Neural progenitor cell (in vitro differentiated cells): ENCODE data around the gene BUD31. TPM values are rescaled to one million over a fixed set of nuclear protein-coding genes. Genes with fewer than 3 reads are reported as not detected.

Source experiments
- DNase-seq: peaks from one replicate; pipeline ENCODE4 v3.0.0-alpha.2; 2016; ENCODE audit warnings: low spot score
- H2AFZ ChIP-seq: fragments of 200-600 bp; sonication (generic); replicated peaks from 2 replicates; pipeline ENCODE4 v1.6.1; 2016; ENCODE audit warnings: antibody characterized with exemption
- H3F3A ChIP-seq: fragments of 200-600 bp; sonication (generic); 2 replicates; pipeline ENCODE4 v1.6.1; 2016; ENCODE audit warnings: antibody characterized with exemption, low read depth
- H3K27ac ChIP-seq: fragments of 200-600 bp; sonication (generic); 2 replicates; pipeline ENCODE4 v1.5.1; 2016; ENCODE audit warnings: mild to moderate bottlenecking
- H3K27me3 ChIP-seq: fragments of 200-600 bp; sonication (generic); 2 replicates; pipeline ENCODE4 v1.6.1; 2016; ENCODE audit warnings: mild to moderate bottlenecking, moderate library complexity
- H3K36me3 ChIP-seq: fragments of 200-600 bp; sonication (generic); 2 replicates; pipeline ENCODE4 v1.5.1; 2016
- H3K4me1 ChIP-seq: fragments of 200-600 bp; sonication (generic); 2 replicates; pipeline ENCODE4 v1.6.1; 2016; ENCODE audit warnings: mixed run types
- H3K4me2 ChIP-seq: fragments of 200-600 bp; sonication (generic); 2 replicates; pipeline ENCODE4 v1.6.1; 2016
- H3K4me3 ChIP-seq: fragments of 200-600 bp; sonication (generic); 2 replicates; pipeline ENCODE4 v1.5.1; 2016
- H3K79me2 ChIP-seq: fragments of 200-600 bp; sonication (generic); 2 replicates; pipeline ENCODE4 v1.6.1; 2016; ENCODE audit warnings: low read depth
- H3K9ac ChIP-seq: fragments of 200-600 bp; sonication (generic); 2 replicates; pipeline ENCODE4 v1.6.1; 2016
- H3K9me3 ChIP-seq: fragments of 200-600 bp; sonication (generic); 2 replicates; pipeline ENCODE4 v1.5.1; 2016; ENCODE audit warnings: low read depth
- H4K20me1 ChIP-seq: fragments of 200-600 bp; sonication (generic); 2 replicates; pipeline ENCODE4 v1.6.1; 2016; ENCODE audit warnings: low read depth
- H3K27ac Mint-ChIP-seq: 3 replicates; pipeline ENCODE4 v1.8.0; 2021; ENCODE audit warnings: mixed read lengths
- H3K27me3 Mint-ChIP-seq: 2 replicates; pipeline ENCODE4 v1.8.0; 2022; ENCODE audit warnings: low read depth, mild to moderate bottlenecking, inconsistent platforms, moderate library complexity, mixed read lengths; ENCODE audit not compliant: insufficient read depth
- H3K36me3 Mint-ChIP-seq: 3 replicates; pipeline ENCODE4 v1.8.0; 2021; ENCODE audit warnings: mixed read lengths
- H3K4me1 Mint-ChIP-seq: 3 replicates; pipeline ENCODE4 v1.8.0; 2021; ENCODE audit warnings: mixed read lengths
- H3K4me3 Mint-ChIP-seq: 3 replicates; pipeline ENCODE4 v1.8.0; 2021; ENCODE audit warnings: mild to moderate bottlenecking, moderate library complexity, mixed read lengths
- H3K9me3 Mint-ChIP-seq: 3 replicates; pipeline ENCODE4 v1.8.0; 2020; ENCODE audit warnings: mixed read lengths
- EZH2 ChIP-seq: fragments of 200-600 bp; sonication (generic); IDR thresholded peaks from 2 replicates; pipeline ENCODE4 v1.6.1; 2017; ENCODE audit warnings: antibody characterized with exemption, mild to moderate bottlenecking, moderate library complexity
- EZH2phosphoT487 ChIP-seq: fragments of 200-600 bp; sonication (generic); IDR thresholded peaks from 2 replicates; pipeline ENCODE4 v1.6.1; 2017; ENCODE audit warnings: antibody characterized with exemption
- total RNA-seq: library from RNA; depleted of rRNA; stranded (reverse); fragments of >200 nt; gene quantifications from 2 replicates; pipeline ENCODE4 v1.2.3, GENCODE V29; 2015; ENCODE audit warnings: low replicate concordance
- TF ChIP-seq, protein P1 (sequence below): fragments of 200-600 bp; sonication (generic); IDR thresholded peaks from 2 replicates; pipeline ENCODE4 v1.5.1; 2017; ENCODE audit warnings: antibody characterized with exemption, mild to moderate bottlenecking

Gene BUD31
- total RNA-seq, 1 donor from 2014 or later: 98.2 TPM

DNA sequence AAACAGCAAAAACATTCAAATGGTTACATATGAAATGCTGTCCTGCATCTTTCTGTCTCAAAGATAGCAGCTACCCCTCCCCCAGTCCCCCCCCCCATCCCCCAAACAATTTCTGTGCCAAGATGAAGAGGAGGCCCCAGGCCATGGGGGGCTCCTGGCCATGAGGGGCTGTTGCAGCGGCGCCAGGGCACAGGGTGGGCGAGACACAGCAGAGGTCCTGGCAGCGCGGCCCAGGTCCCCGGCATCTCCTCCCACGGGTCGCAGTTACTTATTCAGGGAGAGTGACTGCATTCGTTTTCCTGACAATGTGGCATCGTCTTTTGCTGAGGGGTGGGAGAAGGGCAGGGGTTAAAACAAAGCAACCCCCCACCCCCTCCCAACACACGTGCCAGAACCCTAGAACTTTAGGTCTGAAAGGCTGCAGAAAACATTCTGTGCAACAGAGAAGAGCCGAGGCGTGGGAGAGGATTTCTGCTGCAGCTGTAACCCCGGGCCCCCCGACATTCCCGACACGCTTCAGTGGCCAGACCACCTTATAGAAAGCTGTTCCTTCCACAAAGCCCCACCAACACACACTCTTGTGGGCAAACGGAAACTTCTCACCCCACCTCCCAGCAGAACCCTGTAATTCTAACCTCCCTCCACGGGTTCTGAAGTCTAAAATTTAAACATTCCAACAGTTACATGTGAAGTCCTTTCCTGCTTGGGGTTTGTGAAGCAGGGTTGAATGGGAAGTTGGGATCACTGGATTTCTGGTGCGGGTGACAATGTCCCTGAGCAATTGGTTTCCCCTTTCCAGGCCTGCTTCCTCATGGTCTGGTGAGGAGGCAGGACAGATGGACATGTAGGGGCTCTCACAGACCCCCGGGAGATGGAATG, 12.1 kb upstream of the BUD31 start:
- Histone ChIP-seq H3K27ac (no peak overlapping the region), H3K36me3 (no peaks in the 10 kb centered on the region), H3K4me3 (no peak overlapping the region), H3K27me3 (no peaks in the 10 kb centered on the region), H3K79me2 (no peaks in the 10 kb centered on the region), H3F3A (peaks cover 47% of the 10 kb centered on the region), H3K9ac (peak overlapping the region; percentile 37), H3K9me3 (no peaks in the 10 kb centered on the region), H3K4me2 (no peak overlapping the region), H2AFZ (no peak overlapping the region), H3K4me1 (peaks cover 8% of the 10 kb centered on the region), H4K20me1 (peaks cover 36% of the 10 kb centered on the region)
- Mint-ChIP-seq H3K9me3 (no peaks in the 10 kb centered on the region), H3K4me3 (no peak overlapping the region), H3K27ac (no peak overlapping the region), H3K4me1 (peaks cover 10% of the 10 kb centered on the region), H3K27me3 (peaks cover 6% of the 10 kb centered on the region), H3K36me3 (peaks cover 19% of the 10 kb centered on the region)
- no peak for TF ChIP-seq EZH2
- TF ChIP-seq EZH2phosphoT487: no peak
- TF ChIP-seq, protein P1, sequence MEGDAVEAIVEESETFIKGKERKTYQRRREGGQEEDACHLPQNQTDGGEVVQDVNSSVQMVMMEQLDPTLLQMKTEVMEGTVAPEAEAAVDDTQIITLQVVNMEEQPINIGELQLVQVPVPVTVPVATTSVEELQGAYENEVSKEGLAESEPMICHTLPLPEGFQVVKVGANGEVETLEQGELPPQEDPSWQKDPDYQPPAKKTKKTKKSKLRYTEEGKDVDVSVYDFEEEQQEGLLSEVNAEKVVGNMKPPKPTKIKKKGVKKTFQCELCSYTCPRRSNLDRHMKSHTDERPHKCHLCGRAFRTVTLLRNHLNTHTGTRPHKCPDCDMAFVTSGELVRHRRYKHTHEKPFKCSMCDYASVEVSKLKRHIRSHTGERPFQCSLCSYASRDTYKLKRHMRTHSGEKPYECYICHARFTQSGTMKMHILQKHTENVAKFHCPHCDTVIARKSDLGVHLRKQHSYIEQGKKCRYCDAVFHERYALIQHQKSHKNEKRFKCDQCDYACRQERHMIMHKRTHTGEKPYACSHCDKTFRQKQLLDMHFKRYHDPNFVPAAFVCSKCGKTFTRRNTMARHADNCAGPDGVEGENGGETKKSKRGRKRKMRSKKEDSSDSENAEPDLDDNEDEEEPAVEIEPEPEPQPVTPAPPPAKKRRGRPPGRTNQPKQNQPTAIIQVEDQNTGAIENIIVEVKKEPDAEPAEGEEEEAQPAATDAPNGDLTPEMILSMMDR: no peak
- no peak for DNase-seq

DNA sequence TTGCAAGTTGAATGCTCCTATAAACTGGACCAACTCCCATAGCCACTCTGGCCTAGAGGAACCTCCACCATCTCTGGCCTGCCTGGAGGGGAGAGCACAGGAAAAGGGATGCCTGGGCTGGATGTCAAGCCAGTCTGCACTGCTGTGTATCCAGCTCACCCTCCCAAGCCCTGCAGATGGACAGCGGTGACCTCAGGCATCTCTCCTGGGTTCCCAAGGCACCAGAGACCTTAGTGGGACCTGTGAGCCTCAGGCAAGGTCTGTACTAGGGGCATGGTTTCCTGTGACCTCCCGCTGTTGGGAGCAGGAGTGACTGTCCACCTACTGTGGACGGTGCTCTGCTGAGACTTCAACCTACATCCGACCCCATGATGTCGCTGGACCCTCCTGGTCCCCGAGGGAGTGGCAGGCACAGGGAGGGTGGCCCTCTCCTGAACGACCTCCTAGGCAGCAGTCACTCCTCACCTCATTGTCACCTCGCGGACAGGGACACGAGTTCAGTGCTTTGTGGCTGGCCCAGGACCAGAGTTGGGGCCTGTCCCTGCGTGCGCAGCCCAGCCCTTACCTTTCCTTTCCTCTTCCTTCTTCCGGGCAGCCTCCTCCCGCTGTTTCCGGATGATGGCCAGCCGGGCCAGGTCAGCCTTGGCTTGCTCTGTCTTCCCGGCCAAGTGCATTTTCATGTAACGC, 11.3 kb upstream of the BUD31 start:
- TF ChIP-seq EZH2phosphoT487 (no peak), EZH2 (no peak)
- TF ChIP-seq, protein P1: no peak
- Histone ChIP-seq H3K9me3 (no peaks in the 10 kb centered on the region), H3K9ac (no peak overlapping the region), H3K36me3 (no peaks in the 10 kb centered on the region), H3F3A (peaks cover 39% of the 10 kb centered on the region), H3K4me2 (no peak overlapping the region), H3K27ac (no peak overlapping the region), H3K27me3 (no peaks in the 10 kb centered on the region), H2AFZ (no peak overlapping the region), H3K79me2 (no peaks in the 10 kb centered on the region), H3K4me3 (no peak overlapping the region), H3K4me1 (peaks cover 8% of the 10 kb centered on the region), H4K20me1 (peaks cover 36% of the 10 kb centered on the region)
- Mint-ChIP-seq H3K27me3 (peaks cover 6% of the 10 kb centered on the region), H3K4me1 (peaks cover 10% of the 10 kb centered on the region), H3K9me3 (no peaks in the 10 kb centered on the region), H3K4me3 (no peak overlapping the region), H3K27ac (no peak overlapping the region), H3K36me3 (peaks cover 17% of the 10 kb centered on the region)
- no peak for DNase-seq

DNA sequence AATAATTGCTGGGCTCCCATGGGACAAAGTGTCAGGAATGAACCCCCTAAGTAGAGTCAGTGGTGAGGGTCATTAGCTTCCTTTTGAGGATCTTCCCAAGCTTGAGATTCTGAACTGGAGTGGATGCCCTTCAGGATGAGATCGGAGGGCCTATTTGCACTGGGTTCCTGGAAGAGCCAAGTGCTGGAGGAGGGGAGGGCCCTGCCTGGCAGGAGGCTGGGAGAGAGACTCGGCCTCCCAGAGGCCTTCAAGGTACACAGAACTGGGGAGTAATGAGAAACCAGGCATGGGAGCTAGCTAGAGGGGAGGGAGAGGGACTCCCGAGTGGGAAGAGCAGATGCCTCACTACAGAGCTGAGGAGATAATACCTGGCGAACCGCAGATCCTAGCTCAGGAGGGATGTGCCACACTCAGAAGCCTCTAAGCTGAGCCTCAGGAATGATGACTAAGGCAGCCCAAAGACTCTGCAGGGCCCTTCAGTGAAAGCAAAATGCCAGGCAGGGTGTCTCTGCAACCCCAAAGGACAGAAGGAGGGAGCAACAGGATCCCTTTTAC, 9.8 kb upstream of the BUD31 start:
- Histone ChIP-seq H2AFZ (no peak overlapping the region), H3K4me1 (peaks cover 3% of the 10 kb centered on the region), H3K4me2 (no peak overlapping the region), H3K9me3 (no peaks in the 10 kb centered on the region), H4K20me1 (peaks cover 37% of the 10 kb centered on the region), H3K36me3 (no peaks in the 10 kb centered on the region), H3K79me2 (peaks cover 2% of the 10 kb centered on the region), H3K4me3 (no peak overlapping the region), H3K27ac (no peak overlapping the region), H3K27me3 (no peaks in the 10 kb centered on the region), H3F3A (peaks cover 24% of the 10 kb centered on the region), H3K9ac (no peak overlapping the region)
- TF ChIP-seq, protein P1: no peak
- no peak for TF ChIP-seq EZH2
- DNase-seq: no peak
- H3K27ac Mint-ChIP-seq: no peak overlapping the region
- peaks cover 26% of the 10 kb centered on the region for H3K36me3 Mint-ChIP-seq
- H3K4me3 Mint-ChIP-seq: no peak overlapping the region
- H3K27me3 Mint-ChIP-seq: peaks cover 2% of the 10 kb centered on the region
- no peaks in the 10 kb centered on the region for H3K9me3 Mint-ChIP-seq
- peaks cover under 1% of the 10 kb centered on the region for H3K4me1 Mint-ChIP-seq
